ENCODE measurements around the gene LMNA. TPM values are rescaled to one million over a fixed set of nuclear protein-coding genes. Genes with fewer than 3 reads are reported as not detected.
"Not testable (repeated sequence)": the region's sequence is repeated elsewhere in the genome, so short reads cannot be mapped to it uniquely, and the experiment has no call there.

Gene LMNA
- polyA plus RNA-seq, 1 donor: 138 TPM

GRCh38 chr1:156164125-156164831 is 49.8 kb downstream of the LMNA start:
- Histone ChIP-seq H3K27me3 (ENCODE audit: control insufficient read depth, insufficient read depth, low read length) (no peaks in the 10 kb centered on the region), H3K9me3 (ENCODE audit: control insufficient read depth, low read depth, low read length) (no peaks in the 10 kb centered on the region), H3K27ac (ENCODE audit: low read length) (no peak overlapping the region), H3K36me3 (ENCODE audit: control insufficient read depth, insufficient read depth, low read length) (no peaks in the 10 kb centered on the region), H3K4me1 (ENCODE audit: control insufficient read depth, insufficient read depth, low read length) (peaks cover 9% of the 10 kb centered on the region), H3K4me3 (ENCODE audit: low read length) (no peak overlapping the region)
- no peak for DNase-seq
- 89% methylated on average over 3 of the region's 6 CpGs for WGBS (ENCODE audit: insufficient coverage, low lambda C conversion rate)

GRCh38 chr1:156165083-156165482 is 50.6 kb downstream of the LMNA start:
- Histone ChIP-seq H3K9me3 (ENCODE audit: control insufficient read depth, low read depth, low read length) (no peaks in the 10 kb centered on the region), H3K36me3 (ENCODE audit: control insufficient read depth, insufficient read depth, low read length) (no peaks in the 10 kb centered on the region), H3K4me3 (ENCODE audit: low read length) (no peak overlapping the region), H3K27me3 (ENCODE audit: control insufficient read depth, insufficient read depth, low read length) (no peaks in the 10 kb centered on the region), H3K27ac (ENCODE audit: low read length) (no peak overlapping the region), H3K4me1 (ENCODE audit: control insufficient read depth, insufficient read depth, low read length) (peaks cover 9% of the 10 kb centered on the region)
- no peak for DNase-seq
- WGBS (ENCODE audit: insufficient coverage, low lambda C conversion rate): no CpG with 5 or more reads among the region's 2 CpGs

GRCh38 chr1:156167536-156167935 is 53.0 kb downstream of the LMNA start:
- Histone ChIP-seq H3K4me3 (ENCODE audit: low read length) (no peak overlapping the region), H3K36me3 (ENCODE audit: control insufficient read depth, insufficient read depth, low read length) (no peaks in the 10 kb centered on the region), H3K4me1 (ENCODE audit: control insufficient read depth, insufficient read depth, low read length) (no peaks in the 10 kb centered on the region), H3K9me3 (ENCODE audit: control insufficient read depth, low read depth, low read length) (no peaks in the 10 kb centered on the region), H3K27ac (ENCODE audit: low read length) (no peak overlapping the region), H3K27me3 (ENCODE audit: control insufficient read depth, insufficient read depth, low read length) (no peaks in the 10 kb centered on the region)
- DNase-seq: no peak
- WGBS (ENCODE audit: insufficient coverage, low lambda C conversion rate): 92% methylated on average over 2 of the region's 5 CpGs

- H3K9me3 ChIP-seq (ENCODE audit: control insufficient read depth, low read depth, low read length): no peaks in the 10 kb centered on the region
- DNase-seq: no peak
- no peaks in the 10 kb centered on the region for H3K27me3 ChIP-seq (ENCODE audit: control insufficient read depth, insufficient read depth, low read length)
- H3K4me1 ChIP-seq (ENCODE audit: control insufficient read depth, insufficient read depth, low read length): no peaks in the 10 kb centered on the region
- H3K4me3 ChIP-seq (ENCODE audit: low read length): no peak overlapping the region
- no peak overlapping the region for H3K27ac ChIP-seq (ENCODE audit: low read length)
- WGBS (ENCODE audit: insufficient coverage, low lambda C conversion rate): no CpG with 5 or more reads among the region's 9 CpGs
- no peaks in the 10 kb centered on the region for H3K36me3 ChIP-seq (ENCODE audit: control insufficient read depth, insufficient read depth, low read length)
These were observed 58.4 kb downstream of the LMNA start for GRCh38 chr1:156172696-156173470.

- Histone ChIP-seq H3K36me3 (ENCODE audit: control insufficient read depth, insufficient read depth, low read length) (no peaks in the 10 kb centered on the region), H3K4me1 (ENCODE audit: control insufficient read depth, insufficient read depth, low read length) (peaks cover 18% of the 10 kb centered on the region), H3K4me3 (ENCODE audit: low read length) (no peak overlapping the region), H3K27ac (ENCODE audit: low read length) (no peak overlapping the region), H3K27me3 (ENCODE audit: control insufficient read depth, insufficient read depth, low read length) (no peaks in the 10 kb centered on the region), H3K9me3 (ENCODE audit: control insufficient read depth, low read depth, low read length) (no peaks in the 10 kb centered on the region)
- no peak for DNase-seq
- WGBS (ENCODE audit: insufficient coverage, low lambda C conversion rate): no CpG with 5 or more reads among the region's 12 CpGs
These were observed 62.2 kb downstream of the LMNA start for GRCh38 chr1:156176610-156177210.

- H3K4me1 ChIP-seq (ENCODE audit: control insufficient read depth, insufficient read depth, low read length): peaks cover 21% of the 10 kb centered on the region
- no peaks in the 10 kb centered on the region for H3K9me3 ChIP-seq (ENCODE audit: control insufficient read depth, low read depth, low read length)
- no peak for DNase-seq
- H3K27ac ChIP-seq (ENCODE audit: low read length): no peak overlapping the region
- no peaks in the 10 kb centered on the region for H3K36me3 ChIP-seq (ENCODE audit: control insufficient read depth, insufficient read depth, low read length)
- H3K4me3 ChIP-seq (ENCODE audit: low read length): no peak overlapping the region
- 80% methylated on average over 1 of the region's 7 CpGs for WGBS (ENCODE audit: insufficient coverage, low lambda C conversion rate)
- no peaks in the 10 kb centered on the region for H3K27me3 ChIP-seq (ENCODE audit: control insufficient read depth, insufficient read depth, low read length)
These were observed 63.6 kb downstream of the LMNA start for GRCh38 chr1:156177919-156178654.

- Histone ChIP-seq H3K27me3 (ENCODE audit: control insufficient read depth, insufficient read depth, low read length) (no peaks in the 10 kb centered on the region), H3K4me1 (ENCODE audit: control insufficient read depth, insufficient read depth, low read length) (peaks cover 39% of the 10 kb centered on the region), H3K36me3 (ENCODE audit: control insufficient read depth, insufficient read depth, low read length) (no peaks in the 10 kb centered on the region), H3K27ac (ENCODE audit: low read length) (peak overlapping the region; percentile 87), H3K4me3 (ENCODE audit: low read length) (no peak overlapping the region), H3K9me3 (ENCODE audit: control insufficient read depth, low read depth, low read length) (no peaks in the 10 kb centered on the region)
- no peak for DNase-seq
- no CpG with 5 or more reads among the region's 3 CpGs for WGBS (ENCODE audit: insufficient coverage, low lambda C conversion rate)
These were observed 66.0 kb downstream of the LMNA start for GRCh38 chr1:156180471-156180870.

GRCh38 chr1:156181391-156181924 is 66.9 kb downstream of the LMNA start:
- WGBS (ENCODE audit: insufficient coverage, low lambda C conversion rate): no CpG with 5 or more reads among the region's 8 CpGs
- Histone ChIP-seq H3K27ac (ENCODE audit: low read length) (peak overlapping the region; percentile 87), H3K4me1 (ENCODE audit: control insufficient read depth, insufficient read depth, low read length) (peaks cover 43% of the 10 kb centered on the region)
- not testable (repeated sequence) for H3K4me3 ChIP-seq (ENCODE audit: low read length); H3K27me3 ChIP-seq (ENCODE audit: control insufficient read depth, insufficient read depth, low read length); H3K9me3 ChIP-seq (ENCODE audit: control insufficient read depth, low read depth, low read length); H3K36me3 ChIP-seq (ENCODE audit: control insufficient read depth, insufficient read depth, low read length)
- DNase-seq: peak in 1 of 2 donors; percentile 67

GRCh38 chr1:156182010-156182779 is 67.7 kb downstream of the LMNA start:
- H3K27me3 ChIP-seq (ENCODE audit: control insufficient read depth, insufficient read depth, low read length); H3K4me3 ChIP-seq (ENCODE audit: low read length); H3K36me3 ChIP-seq (ENCODE audit: control insufficient read depth, insufficient read depth, low read length); H3K9me3 ChIP-seq (ENCODE audit: control insufficient read depth, low read depth, low read length): not testable (repeated sequence)
- WGBS (ENCODE audit: insufficient coverage, low lambda C conversion rate): no CpG with 5 or more reads among the region's 12 CpGs
- peak in 1 of 2 donors; percentile 68 for DNase-seq
- Histone ChIP-seq H3K4me1 (ENCODE audit: control insufficient read depth, insufficient read depth, low read length) (peaks cover 43% of the 10 kb centered on the region), H3K27ac (ENCODE audit: low read length) (peak overlapping the region; percentile 87)
